Activated CD8-positive, alpha-beta memory T cell treated with anti-CD3 and anti-CD28 coated beads for 1 hour (primary cell): ENCODE measurements around the gene IDUA.

Experiments used
- DNase-seq, 2 donors: peaks; one replicate each; pipeline ENCODE4 v3.0.0-alpha.2; 2020; ENCODE audit warnings: low read depth in 1 of 2; ENCODE audit errors: extremely low read depth in 1 of 2

IDUA gene

DNA sequence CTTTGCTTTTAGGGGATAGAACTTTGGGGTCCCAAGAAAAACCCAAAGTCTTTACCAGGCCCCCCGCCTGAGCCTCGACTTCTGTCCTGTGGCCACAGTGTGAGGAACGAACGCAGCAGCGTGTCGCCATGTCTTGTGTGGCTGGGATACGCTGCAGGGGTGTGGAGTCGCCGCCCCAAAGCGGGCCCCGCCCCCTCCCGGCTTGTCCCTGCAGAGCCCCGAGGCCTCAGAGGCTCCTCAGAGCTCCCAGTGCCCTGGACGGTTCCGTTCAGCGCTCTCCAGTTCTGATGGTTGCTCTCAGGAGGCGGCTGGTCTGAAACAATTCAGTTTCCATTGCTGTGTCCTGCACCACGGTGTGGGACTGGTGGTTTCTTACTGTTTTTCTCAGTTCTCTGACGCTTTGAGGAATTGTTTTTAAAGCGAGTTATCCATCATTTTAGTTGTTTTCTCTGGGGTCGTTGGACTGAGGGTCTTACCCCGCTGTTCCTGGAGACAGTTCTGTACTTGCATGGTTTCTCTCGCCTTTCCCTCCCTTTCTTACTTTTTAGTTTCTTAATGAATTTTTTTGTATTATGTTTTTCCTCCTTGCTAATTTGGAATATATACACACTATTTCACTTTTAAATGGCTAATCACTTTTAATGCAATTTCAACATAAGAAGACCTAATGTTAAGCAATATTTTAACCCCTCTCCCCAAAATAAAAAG is 1.6 kb upstream of the IDUA start:
- DNase-seq, result peak in 1 of 2 donors; percentile 57

- no peak for DNase-seq
These were observed 391 bp upstream of the IDUA start for GRCh38 chr4:986428-986878.

DNA sequence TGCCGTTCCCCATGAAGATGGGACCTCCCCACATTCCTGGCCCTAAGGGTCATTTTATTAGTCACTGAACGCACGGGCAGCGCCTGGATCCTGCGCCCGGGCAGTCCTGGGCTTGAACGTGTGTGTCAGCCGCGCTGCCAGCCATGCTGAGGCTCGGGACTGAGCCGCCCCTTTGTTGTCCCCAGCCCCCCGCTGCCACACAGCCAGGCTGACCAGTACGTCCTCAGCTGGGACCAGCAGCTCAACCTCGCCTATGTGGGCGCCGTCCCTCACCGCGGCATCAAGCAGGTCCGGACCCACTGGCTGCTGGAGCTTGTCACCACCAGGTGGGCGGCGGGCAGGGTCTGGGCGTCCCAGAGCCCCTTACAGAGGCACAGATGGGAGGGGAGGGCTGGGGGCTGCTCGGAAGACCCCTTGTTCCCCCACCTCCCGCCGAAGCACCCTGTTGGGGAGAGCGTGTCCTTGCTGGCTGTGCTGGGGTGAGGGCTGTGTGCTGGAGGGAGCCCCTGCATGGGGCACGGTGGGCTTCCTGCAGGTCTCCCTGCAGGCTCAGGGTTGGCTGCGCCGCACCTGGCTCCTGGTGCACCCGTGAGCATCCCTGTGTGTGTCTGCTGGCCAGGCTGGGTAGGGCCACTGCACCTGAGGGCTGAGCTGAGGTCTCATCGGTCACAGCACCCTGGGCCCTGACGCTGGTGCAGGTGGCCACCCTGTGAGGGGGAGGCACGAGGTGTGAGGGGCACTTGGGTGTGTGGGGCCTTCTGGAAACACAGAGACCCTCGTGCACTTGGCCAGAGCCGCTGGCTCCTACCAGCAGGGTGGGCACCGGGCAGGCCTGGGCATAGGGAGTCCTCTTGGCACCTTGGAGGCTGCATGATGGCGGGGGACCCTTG is 1.0 kb downstream of the IDUA start:
- DNase-seq, result no peak

- DNase-seq, result no peak
These were observed 2.2 kb downstream of the IDUA start for GRCh38 chr4:988726-989721.

DNA sequence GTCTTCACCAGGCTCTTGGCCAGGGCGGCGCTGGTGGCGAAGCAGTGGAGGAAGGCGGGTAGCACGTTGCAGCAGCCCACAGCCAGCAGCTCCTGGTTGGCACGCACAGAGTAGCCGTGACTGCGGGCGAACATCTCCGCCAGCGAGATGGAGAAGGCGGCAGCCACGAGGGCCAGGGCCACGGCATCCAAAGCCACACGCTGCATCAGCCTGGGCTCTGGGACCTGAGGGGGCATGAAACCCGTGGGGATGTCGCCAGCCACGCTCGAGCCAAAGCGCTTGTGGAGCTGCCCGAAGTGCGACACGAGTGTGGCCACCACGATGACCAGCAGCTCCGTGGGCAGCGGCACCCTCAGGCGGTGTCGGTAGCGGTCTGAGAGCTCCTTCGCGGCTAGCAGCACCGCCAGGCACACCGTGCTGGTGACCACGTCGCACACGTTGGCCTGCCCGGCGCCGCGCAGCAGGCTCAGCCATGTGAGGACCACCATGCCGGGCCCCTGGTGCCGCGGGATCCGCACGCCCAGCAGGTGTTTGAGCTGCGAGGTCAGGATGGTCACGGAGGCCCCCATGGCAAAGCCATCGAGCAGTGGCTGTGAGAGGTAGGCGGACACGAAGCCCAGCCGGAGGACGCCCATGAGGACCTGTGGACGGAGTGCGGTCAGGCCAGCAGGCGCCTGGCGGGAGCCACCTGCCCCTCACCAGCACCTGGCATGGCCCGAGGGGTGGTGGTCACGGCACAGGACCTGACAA is 3.1 kb downstream of the IDUA start:
- no peak for DNase-seq

DNA sequence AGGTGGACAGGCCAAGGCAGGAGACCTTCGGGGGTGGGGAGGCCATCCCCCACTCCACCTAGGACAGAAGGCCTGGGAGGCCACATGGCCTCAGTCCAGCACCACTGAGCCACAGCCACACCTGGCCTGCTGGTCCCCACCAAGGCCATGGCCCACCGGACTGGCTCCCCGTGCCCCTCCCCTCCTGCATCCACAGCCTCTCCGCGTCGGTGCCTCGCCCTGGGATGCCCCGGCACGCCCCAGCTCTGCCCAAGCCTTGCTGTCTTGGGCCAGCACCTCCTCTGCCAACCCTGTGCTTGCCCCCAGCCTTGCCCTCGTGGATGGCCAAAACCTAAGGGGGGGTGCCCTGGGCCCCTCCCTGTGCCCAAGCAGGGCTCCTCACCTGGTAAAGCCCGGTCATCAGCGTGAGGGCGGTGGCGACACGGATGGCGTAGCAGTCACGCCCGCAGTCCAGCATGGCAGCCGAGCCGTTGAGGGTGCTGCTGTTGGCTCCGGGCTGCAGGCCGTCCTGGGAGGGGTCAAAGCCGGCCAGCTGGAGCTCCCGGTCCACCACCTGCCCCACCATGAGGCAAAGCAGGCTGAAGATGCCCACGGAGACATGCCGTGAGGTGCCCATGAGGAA is 4.0 kb downstream of the IDUA start:
- DNase-seq, result no peak

DNA sequence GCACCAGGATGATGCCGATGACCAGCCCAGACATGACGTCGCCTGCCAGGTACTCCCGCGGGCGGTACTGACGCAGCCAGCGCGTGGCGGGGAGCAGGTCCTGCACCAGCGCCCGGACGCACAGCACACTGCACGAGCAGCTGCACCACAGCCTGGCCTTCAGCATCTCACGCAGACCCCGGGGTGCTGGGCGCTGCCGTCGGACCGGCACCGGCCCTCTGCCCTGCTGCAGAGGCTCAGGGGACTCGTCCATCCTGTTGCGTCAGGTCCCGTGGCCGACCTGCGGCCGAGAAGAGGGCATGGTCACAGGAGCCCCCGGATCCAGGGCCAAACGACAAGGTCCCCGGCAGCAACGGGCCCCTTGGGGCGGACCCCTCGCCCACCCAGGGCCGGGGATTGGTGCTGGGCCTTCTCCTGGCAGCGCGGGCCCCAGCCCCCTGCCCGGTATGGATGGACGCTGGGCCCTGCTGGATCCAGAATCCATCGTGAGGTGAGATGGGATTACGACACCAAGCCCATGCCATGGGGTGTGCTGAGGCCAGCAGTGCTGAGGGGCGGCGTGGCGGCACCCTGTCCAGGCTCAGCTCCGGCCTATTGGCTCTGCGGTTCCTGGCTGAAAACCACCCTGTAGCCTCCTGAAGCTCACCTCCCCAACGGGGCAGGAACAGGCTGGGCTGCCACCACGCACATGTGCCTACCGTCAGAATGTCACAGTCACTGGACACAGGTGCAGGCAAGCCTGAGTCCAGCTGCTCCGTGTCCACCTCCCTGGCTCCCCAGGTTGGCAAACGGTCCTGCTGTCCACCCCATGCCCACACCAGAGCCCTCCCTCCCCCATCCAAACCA is 4.8 kb downstream of the IDUA start:
- no peak for DNase-seq

DNA sequence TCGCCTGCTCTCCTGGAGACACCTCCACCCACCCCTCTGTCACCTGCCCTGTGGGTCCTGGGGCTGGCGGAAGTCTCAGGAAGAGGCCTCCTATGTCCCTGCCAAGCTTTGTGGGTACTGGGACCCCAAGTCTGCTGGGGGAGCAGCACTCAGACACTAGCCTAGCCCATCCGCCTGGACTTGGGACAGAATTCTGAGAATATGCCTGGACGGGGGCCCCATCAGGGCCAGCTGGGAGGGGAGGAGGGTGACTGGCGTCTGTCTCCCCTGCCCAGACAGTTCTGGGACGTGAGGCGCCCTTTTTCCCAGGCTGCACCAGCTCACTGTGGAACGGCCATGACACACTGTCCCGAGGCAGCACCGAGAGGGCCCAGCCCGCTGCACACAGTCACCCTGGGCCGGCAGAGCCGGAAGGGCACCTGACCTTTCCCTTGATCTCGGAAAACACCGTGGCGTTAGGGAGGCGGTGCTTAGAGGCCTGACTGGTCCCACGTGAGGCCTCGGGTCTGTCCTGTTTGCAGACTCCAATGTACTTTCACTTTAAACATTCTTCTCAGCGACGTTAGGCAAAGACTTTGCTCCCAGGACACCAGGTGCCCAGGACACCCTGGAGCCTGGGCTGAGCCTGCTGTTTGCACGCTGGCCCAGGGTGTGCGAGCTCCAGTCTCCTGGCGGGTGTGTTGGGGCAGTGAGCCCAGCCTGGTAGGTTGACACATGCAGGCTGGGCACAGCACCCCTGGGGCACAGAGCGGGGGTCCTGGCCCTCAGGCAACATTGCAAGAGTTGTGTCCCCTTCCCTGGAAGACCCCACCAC is 5.7 kb downstream of the IDUA start:
- DNase-seq, result no peak

GRCh38 chr4:993111-994029 is 6.5 kb downstream of the IDUA start, which contains the start of gene SLC26A1:
TSS of gene SLC26A1 (minus strand) at chr4:993404. CDS start at chr4:991703, 1,701 bp downstream.
- no peak for DNase-seq

- DNase-seq, result no peak
These were observed 8.6 kb downstream of the IDUA start for GRCh38 chr4:995311-996026.

DNA sequence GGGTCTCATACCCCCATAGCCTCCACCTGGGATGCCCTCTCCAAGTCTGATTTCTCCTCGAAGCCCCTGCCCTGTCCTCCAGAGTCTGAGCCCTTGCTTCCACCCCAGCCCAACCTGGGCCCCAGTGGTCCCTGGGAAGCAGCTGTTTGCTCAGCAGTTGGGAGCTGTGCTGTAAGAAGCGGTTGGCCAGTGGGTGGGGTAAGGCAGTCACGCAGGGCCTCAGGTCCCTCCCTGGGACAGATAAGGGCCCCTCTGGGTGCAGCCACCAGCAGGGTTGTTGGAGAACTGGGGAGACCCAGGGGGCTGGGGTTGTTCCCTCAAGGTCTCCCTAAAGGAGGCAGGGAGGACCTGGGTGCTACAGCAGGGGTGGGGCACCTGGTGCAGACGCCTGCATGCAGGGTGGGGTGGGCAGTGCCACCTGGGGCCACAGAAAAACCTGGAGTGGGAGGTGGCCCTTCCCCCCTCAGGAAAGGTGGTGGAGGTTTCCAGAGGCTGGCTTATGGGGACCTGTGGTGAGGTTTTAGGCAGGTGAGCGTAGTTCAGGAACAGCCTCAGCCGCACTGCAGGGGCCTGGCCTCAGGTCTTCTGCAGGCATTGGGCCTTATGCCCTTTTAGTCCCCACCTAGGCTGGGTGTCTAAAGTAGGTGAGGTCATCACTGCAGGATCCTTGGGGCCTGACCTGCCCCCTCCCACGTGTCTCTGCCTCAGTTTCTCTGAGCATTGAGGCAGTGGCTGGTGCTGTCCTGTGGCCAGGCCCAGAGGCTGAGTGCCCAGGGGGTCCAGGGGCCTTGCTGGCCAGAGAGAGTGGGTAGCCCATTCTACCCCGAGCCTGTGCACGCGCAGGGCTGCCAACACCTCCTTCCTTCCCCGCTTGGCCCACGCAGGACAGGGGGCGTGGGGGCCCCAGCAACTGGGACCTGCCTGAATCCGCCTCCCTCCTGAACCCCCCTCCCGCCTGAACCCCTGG is 9.5 kb downstream of the IDUA start:
- no peak for DNase-seq

DNA sequence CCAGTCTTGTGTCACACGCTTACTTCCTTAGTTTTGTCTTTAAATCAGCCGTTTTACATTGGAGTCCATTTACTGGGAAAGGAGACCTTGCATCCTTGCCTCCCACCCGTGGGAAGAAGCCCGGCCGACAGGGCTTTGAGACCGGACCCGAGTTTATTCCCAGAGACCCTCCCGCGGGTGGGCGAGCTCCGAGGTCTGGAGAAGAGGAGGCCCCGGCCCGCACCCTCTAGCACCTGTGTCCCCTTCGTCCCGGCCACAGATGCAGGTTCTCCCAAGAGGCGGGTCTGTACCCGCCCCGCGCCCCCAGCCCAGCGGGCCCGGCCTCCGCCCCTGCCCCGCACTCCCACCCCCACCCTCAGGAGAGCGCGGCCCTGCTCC is 10.1 kb downstream of the IDUA start:
- DNase-seq, result no peak

DNA sequence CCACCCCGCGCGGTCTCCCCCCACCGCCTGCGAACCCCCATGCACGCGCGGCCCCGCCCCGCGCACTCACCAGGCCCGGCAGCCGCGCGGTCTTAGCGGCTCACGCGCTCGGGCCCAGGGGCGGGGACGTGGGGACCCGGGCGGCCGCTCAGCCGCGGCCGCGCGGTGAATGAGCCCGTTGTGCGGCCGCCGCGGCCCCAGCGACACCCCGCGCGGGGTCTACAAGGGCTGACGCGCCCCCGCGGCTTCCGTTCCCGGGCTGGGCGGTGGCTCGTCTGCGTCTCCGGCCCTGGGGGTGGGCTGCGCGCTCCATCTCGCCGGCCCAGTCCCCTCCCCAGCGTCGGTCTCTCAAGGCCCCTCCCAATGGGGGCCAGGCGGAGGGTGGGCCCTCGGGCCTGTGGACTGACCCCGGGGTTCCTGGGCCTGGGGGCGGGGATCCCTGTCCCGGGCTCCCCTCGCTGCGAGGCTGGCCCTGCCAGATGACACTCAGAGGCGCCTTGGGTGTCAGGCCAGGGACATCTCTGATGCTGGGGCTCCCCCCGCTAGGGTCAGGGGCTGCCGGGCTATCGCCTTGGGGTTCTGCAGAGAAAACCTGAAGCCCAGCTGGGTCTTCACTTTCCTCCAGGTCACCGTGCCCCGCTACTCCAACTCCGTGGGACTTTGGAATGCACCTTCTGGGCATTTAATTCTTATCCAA is 10.7 kb downstream of the IDUA start:
- DNase-seq, result no peak

DNA sequence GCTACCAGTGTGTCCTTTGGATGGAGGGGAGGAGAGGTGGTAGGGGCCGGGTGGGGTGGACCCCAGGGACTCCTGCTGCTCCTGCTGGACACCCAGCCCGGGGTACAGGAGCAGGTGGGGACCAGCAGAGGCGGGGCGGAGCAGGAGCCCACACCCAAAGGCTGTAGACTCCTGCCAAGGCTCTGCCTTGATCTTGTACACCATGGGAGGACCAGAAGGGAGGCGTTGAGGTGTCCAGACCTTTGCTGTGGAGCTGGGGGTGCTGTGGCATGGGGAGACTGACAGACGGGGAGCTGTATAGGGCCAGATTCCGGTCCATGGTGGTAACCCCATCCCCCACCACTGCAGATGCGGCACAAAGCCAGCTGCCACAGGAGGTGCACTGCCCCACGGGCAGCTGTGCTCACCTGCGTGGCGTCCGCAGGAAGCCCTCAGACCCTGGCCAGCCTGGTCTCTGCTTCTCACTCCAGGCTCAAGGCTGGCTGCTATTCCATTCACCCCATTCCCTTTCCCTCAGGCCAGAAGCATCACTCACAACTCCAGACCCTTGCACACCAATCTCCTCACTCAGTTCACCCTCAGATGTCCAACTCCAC is 11.3 kb downstream of the IDUA start:
- DNase-seq, result no peak
